ENCODE data around the gene SHISAL1.
"Not testable (repeated sequence)": the region's sequence is repeated elsewhere in the genome, so short reads cannot be mapped to it uniquely, and the experiment has no call there.

SHISAL1 gene

GRCh38 chr22:44325718-44326490 is 13.2 kb upstream of the SHISAL1 start:
- peak; percentile 76 for FAIRE-seq

- FAIRE-seq = not testable (repeated sequence)
Measured at GRCh38 chr22:44323140-44323790, 10.5 kb upstream of the SHISAL1 start.

- FAIRE-seq = no peak
Measured at GRCh38 chr22:44319685-44320084, 6.9 kb upstream of the SHISAL1 start.

GRCh38 chr22:44318751-44319150 is 6.0 kb upstream of the SHISAL1 start:
- FAIRE-seq = no peak

- no peak for FAIRE-seq
Measured at GRCh38 chr22:44317886-44318637, 5.3 kb upstream of the SHISAL1 start.

- no peak for FAIRE-seq
Measured at GRCh38 chr22:44317123-44317444, 4.3 kb upstream of the SHISAL1 start.

- FAIRE-seq = no peak
Measured at GRCh38 chr22:44316393-44317122, 3.8 kb upstream of the SHISAL1 start.

GRCh38 chr22:44314425-44315067 is 1.8 kb upstream of the SHISAL1 start:
- no peak for FAIRE-seq

- no peak for FAIRE-seq
Measured at GRCh38 chr22:44313385-44314006, 745 bp upstream of the SHISAL1 start.

- FAIRE-seq = no peak
Measured at GRCh38 chr22:44311855-44312170, 938 bp downstream of the SHISAL1 start.

- FAIRE-seq = no peak
Measured at GRCh38 chr22:44311104-44311854, 1.5 kb downstream of the SHISAL1 start.

GRCh38 chr22:44309647-44310046 is 3.1 kb downstream of the SHISAL1 start:
- FAIRE-seq = no peak

- FAIRE-seq = no peak
Measured at GRCh38 chr22:44309137-44309536, 3.6 kb downstream of the SHISAL1 start.

- no peak for FAIRE-seq
Measured at GRCh38 chr22:44307509-44308169, 5.1 kb downstream of the SHISAL1 start.

- FAIRE-seq = no peak
Measured at GRCh38 chr22:44305888-44306287, 6.9 kb downstream of the SHISAL1 start.

GRCh38 chr22:44305455-44305854 is 7.3 kb downstream of the SHISAL1 start:
- FAIRE-seq = no peak

GRCh38 chr22:44304911-44305310 is 7.8 kb downstream of the SHISAL1 start:
- FAIRE-seq = no peak

- no peak for FAIRE-seq
Measured at GRCh38 chr22:44304354-44304753, 8.4 kb downstream of the SHISAL1 start.

GRCh38 chr22:44302363-44302762 is 10.4 kb downstream of the SHISAL1 start:
- not testable (repeated sequence) for FAIRE-seq

GRCh38 chr22:44301039-44301438 is 11.7 kb downstream of the SHISAL1 start:
- FAIRE-seq = no peak

- no peak for FAIRE-seq
Measured at GRCh38 chr22:44299124-44299523, 13.6 kb downstream of the SHISAL1 start.
